Stimulated activated CD4-positive, alpha-beta T cell treated with anti-CD3 and anti-CD28 coated beads, TNF-alpha, amount 100 ng/mL, for 1 hour (primary cell): ENCODE results near the gene SLC36A2.
"Not testable (repeated sequence)": the region's sequence is repeated elsewhere in the genome, so short reads cannot be mapped to it uniquely, and the experiment has no call there.

Source experiments
- DNase-seq, 3 donors: peaks; one replicate each; pipeline ENCODE4 v3.0.0-alpha.2; 2020; ENCODE audit warnings: low read depth in 3 of 3, low spot score in 1 of 3

The SLC36A2 gene

GRCh38 chr5:151327585-151327984, 19.8 kb downstream of the SLC36A2 start:
- no peak for DNase-seq

DNA sequence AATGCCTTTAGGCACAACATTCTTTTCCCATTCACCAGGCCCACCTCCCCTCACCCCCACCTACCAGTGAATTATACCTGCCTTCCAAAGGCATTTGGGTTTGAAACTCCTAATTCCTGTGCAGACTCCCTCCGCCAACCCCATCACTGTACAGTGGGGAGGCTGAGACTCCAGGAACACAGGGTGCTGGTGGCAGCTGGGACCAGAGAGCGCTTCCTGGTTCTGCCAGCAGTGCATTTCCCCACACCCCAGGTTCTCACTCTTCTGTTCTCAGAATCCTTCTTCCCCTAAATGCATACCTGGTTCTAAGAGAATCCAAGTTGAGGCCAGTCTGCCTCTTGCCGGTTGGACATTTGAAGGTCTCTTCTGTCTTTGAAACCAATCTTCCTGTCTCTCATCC, 21.1 kb downstream of the SLC36A2 start:
- no peak for DNase-seq

DNA sequence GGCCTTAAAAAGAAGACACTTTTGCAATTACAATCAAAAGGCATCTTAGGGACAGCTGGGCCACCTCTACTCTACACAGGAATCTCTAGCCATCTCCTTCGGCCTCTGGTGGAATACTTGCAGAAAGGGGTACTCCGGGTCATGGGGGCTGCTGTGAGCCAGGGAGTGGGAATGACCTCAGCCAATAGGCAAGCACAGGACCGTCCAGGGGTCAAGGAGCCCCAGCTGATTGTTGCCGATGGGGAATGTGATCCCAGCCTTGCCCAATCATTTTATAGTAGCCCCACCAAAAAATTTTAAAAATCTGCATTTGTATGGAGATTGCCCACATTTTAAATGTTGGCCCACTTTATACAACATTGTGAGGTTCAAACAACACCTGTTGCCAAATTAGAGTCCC, 26.9 kb downstream of the SLC36A2 start:
- DNase-seq, result no peak

GRCh38 chr5:151318850-151319732, 28.3 kb downstream of the SLC36A2 start:
- no peak for DNase-seq

DNA sequence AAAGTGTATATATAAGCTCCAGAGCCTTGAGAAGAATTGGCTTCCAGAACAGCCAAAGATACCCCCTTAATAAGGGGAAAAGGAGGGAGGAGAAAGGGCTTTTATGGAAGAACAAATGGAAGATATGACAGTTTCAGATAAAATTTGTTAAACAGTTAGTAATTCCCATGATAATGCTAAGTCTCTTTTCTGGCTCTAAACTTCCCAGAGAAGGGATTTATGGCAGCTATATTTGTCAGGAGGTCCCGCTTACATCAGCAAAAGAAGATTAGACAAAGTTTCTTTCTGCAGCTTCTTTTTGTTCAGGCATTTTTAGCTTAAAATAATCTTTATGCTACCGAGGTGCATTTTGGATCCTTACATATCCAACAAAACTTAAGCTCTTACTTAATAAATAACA, 29.5 kb downstream of the SLC36A2 start:
- no peak for DNase-seq

DNA sequence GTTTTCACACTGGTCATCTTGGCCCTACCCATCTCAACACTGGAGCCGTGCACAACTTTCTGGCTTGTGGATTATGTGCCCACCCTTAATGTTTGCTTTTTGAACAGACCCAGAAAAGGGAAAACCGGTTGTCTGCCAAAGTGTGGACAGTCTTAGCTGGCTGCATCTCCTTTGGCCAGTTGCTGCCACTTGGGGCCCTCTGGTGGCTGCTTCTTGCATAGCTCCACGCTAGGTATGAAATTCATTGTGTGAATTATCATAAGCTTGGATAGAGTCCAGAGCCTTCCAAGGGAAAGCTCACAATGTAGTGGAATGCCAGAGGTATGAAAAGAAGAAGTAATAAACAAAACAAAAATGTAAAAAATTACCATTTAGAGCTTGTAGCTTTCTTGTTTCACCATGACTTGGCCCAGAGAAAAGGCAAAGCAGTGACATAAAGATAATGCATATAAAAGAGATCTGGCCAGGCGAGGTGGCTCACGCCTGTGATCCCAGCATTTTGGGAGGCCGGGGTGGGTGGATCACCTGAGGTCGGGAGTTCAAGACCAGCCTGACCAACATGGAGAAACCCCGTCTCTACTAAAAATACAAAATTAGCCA, 31.3 kb downstream of the SLC36A2 start:
- peak in 2 of 3 donors; percentile 3 to 20 for DNase-seq

GRCh38 chr5:151313357-151313756, 34.0 kb downstream of the SLC36A2 start:
- DNase-seq, result no peak

DNA sequence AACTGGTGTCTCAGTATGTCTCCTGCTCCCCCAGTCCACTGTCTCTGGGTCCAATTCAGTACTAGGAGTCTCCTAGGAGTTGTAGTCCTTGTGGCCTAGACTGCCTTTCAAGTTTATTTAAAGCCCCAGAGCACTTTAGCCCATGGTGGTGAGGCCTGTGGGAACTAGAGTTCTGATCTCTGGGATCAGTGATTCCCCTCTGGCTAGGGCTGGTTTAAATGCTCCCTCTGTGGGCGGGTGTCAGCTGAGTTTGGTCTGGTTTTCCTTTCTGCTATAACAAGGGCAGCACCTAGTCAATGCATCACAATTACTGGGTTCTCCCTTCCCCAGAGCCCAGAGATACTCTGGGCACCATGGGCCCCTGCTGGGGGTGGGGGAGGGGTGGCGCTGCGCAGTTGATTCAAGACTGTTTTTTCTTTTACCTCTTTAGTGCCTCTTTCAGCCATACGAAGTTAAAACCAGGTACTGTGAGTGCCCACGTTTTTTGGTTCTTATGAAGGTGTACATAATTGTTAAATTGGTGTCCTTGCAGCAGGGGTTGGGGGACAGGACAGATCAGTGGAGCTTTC, 34.5 kb downstream of the SLC36A2 start:
- DNase-seq, result no peak

DNA sequence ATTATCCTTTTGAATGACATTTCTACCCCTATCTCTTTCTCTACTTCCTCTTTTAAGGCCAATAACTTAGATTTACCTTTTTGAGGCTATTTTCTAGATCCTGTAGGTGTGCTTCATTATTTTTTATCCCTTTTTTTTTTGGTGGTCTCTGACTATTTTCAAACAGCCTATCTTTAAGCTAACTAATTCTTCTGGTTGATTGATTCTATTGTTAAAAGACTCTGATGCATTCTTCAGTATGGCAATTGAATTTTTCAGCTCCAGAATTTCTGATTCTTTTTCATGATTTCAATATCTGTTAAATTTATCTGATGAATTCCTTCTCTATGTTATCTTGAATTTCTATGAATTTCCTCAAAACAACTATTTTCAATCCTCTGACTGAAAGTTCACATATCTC, 36.4 kb downstream of the SLC36A2 start:
- no peak for DNase-seq

- not testable (repeated sequence) for DNase-seq
Measured at GRCh38 chr5:151309821-151310220, 37.5 kb downstream of the SLC36A2 start.

DNA sequence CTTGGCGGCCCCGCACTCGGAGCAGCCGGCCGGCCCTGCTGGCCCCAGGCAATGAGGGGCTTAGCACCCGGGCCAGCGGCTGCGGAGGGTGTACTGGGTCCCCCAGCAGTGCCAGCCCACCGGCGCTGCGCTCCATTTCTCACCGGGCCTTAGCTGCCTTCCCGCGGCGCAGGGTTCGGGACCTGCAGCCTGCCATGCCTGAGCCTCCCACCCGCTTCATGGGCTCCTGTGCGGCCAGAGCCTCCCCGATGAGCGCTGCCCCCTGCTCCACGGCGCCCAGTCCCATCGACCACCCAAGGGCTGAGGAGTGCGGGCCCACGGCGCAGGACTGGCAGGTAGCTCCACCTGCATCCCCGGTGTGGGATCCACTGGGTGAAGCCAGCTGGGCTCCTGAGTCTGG, 38.1 kb downstream of the SLC36A2 start:
- not testable (repeated sequence) for DNase-seq

DNA sequence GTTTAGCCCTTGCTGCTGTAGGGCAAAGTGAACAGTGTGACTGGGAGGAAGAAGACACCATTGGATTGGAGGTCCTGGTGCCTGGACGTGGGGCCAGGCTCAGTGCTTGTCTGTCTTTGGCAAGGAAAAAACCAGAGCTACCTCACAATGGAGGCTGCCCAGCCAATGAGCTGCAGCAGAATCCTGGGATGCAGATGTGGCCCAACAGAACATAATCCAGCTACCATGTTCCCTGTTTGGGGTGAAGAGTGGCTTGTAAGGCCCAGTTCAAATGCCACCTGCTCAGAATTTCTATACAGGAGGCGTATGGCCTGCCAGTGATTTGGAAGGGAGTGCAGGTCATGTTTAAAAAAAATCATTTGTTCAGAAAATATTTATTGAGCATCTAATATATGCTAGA, 43.7 kb downstream of the SLC36A2 start, which contains the start of gene SLC36A3:
Gene SLC36A3 (minus strand): TSS at position 101 of the 400 bp plus-strand sequence. CDS start 412 bp downstream, outside the sequence.
- no peak for DNase-seq

GRCh38 chr5:151298063-151298855, 49.1 kb downstream of the SLC36A2 start:
- no peak for DNase-seq

DNA sequence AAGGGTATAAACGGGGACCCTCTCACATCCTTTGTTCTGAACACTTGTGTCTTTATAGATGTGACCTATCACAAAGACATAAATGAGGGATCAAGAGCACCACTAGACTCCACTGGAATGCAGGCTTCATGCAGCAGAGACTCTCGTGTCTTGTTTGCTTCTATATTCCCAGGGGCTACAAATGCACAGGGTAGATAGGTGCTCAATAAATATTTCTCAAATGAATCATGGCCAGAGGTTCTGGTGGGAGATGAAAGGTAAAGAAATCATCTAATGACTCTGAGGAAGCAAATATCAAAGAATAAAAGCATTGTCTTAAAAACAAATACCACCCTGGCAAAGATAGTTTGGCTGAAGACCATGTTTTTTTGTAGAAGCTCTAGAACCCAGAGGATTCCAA, 50.4 kb downstream of the SLC36A2 start:
- DNase-seq, result no peak

DNA sequence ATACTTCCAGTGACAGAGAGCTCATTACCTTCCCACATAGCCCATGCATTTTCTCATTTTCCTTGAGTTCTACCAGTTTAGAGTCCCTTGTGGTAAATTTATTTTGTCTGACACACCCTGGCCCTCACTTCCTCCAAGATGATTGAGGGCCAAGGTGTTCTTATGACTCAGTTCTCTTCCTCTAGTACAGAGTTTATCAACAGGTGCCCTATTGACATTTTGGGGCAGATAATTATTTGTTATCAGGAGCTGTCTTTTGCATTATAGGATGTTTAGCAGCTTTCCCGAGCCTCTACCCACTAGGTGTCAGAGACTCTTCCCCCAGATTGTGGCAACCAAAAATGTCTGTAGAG, 50.9 kb downstream of the SLC36A2 start:
- DNase-seq, result no peak

GRCh38 chr5:151295791-151296477, 51.4 kb downstream of the SLC36A2 start:
- DNase-seq, result no peak

GRCh38 chr5:151295138-151295537, 52.2 kb downstream of the SLC36A2 start:
- DNase-seq, result no peak

GRCh38 chr5:151293624-151294023, 53.7 kb downstream of the SLC36A2 start:
- no peak for DNase-seq

DNA sequence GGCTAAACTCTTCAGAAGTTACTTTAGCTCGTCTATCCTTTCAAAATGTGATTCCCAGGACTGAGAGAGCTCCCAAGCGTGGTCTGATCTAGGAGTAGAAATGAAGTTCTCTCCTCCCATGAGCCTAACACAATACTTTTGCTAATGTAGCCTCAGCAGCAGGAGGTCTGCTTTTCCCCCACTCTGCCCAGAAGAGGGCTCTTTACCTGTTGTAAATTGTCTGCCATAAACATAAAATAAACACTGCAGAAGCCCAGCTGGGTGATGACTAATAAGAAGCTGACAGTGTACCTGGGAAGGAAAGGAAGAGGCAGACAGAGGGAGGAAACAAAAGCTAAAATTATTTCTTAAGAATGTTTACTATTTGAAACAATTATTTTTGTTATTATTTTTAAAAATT, 59.2 kb downstream of the SLC36A2 start:
- DNase-seq, result no peak

GRCh38 chr5:151286246-151286645, 61.1 kb downstream of the SLC36A2 start:
- DNase-seq, result no peak

DNA sequence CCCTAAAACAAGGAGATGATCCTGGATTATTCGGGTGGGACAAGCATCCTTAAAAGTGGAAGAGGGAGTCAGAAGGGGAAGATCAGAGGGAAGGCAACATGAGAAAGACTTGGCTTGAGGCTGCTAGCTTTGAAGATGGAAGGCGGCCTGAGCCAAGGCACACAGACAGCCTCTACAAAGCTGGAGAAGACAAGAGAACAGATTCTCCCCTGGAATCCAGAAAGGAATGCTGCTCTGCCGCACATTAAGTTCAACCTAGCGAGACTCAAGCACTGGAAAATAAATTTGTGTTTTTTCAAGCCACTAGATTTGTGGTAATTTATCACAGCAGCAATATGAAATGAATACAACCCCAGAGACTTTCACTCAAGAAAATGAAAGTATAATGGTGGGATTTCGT, 61.7 kb downstream of the SLC36A2 start:
- DNase-seq, result no peak
